HG02938 (cell line): ENCODE data around the gene UNC45A.

ENCODE experiments used
- ATAC-seq: cut with Tn5 transposase; IDR thresholded peaks from one replicate; pipeline ENCODE4 v1.9.1; 2021; ENCODE audit warnings: mild to moderate bottlenecking, moderate library complexity; ENCODE audit not compliant: unreplicated experiment

The UNC45A gene

GRCh38 chr15:90994417-90995311, 59.6 kb downstream of the UNC45A start, which contains the start of gene PRC1:
Gene PRC1 (minus strand): TSS chr15:90994535. CDS start chr15:90994417, 118 bp downstream.
- ATAC-seq = peak; percentile 92

GRCh38 chr15:90998737-90999136, 63.7 kb downstream of the UNC45A start:
- ATAC-seq = no peak

GRCh38 chr15:91001209-91001608, 66.1 kb downstream of the UNC45A start:
- no peak for ATAC-seq
